ENCODE results near the gene SPIRE1. TPM values are rescaled to one million over a fixed set of nuclear protein-coding genes. Genes with fewer than 3 reads are reported as not detected.
A peak's percentile ranks its signal among the peaks of the same experiment; 100 is the strongest.

Gene SPIRE1
- total RNA-seq, 1 experiment from 2014 or later: 9.5 TPM

- Mint-ChIP-seq H3K27me3 (ENCODE audit: insufficient read depth, unreplicated experiment) (no peaks in the 10 kb centered on the region), H3K36me3 (ENCODE audit: insufficient read depth, unreplicated experiment) (no peaks in the 10 kb centered on the region), H3K9me3 (ENCODE audit: unreplicated experiment) (no peaks in the 10 kb centered on the region), H3K27ac (ENCODE audit: unreplicated experiment) (peak overlapping the region; percentile 62), H3K4me1 (ENCODE audit: low read depth, unreplicated experiment) (peaks cover 13% of the 10 kb centered on the region), H3K4me3 (ENCODE audit: unreplicated experiment) (no peak overlapping the region)
- no peaks in the 10 kb centered on the region for H3K27me3 ChIP-seq (replicated peaks; ENCODE audit: control insufficient read depth, insufficient read depth, low read length)
- intact Hi-C loops (cut with micrococcal nuclease; ENCODE audit: unreplicated experiment): no loop called here
- DNase-seq: no peak
- ChIA-PET CTCF (no interaction called here), POLR2A (no interaction called here)
- H3K4me3 ChIP-seq (ENCODE audit: low read depth, low read length): no peak overlapping the region
- no peak for TF ChIP-seq CTCF (IDR thresholded peaks at IDR 0.05; ENCODE audit: insufficient read depth in 1 of 2, low read depth in 1 of 2, low read length in 1 of 2, severe bottlenecking in 1 of 2, unreplicated experiment in 1 of 2)
- H3K36me3 ChIP-seq (ENCODE audit: control insufficient read depth, insufficient read depth, low read length): no peaks in the 10 kb centered on the region
- 0 out of 2 replicates have a peak, but pooled peaks cover 4% of the 10 kb centered on the region for H3K4me1 ChIP-seq
- H3K9me3 ChIP-seq: no peaks in the 10 kb centered on the region
- no TSS peak for BruUV-seq (replicated peaks)
Measured at GRCh38 chr18:12461326-12461725, 196.6 kb downstream of the SPIRE1 start.

- Mint-ChIP-seq H3K4me1 (ENCODE audit: low read depth, unreplicated experiment) (peaks cover 13% of the 10 kb centered on the region), H3K27me3 (ENCODE audit: insufficient read depth, unreplicated experiment) (no peaks in the 10 kb centered on the region), H3K9me3 (ENCODE audit: unreplicated experiment) (no peaks in the 10 kb centered on the region), H3K27ac (ENCODE audit: unreplicated experiment) (peak overlapping the region; percentile 62), H3K36me3 (ENCODE audit: insufficient read depth, unreplicated experiment) (no peaks in the 10 kb centered on the region), H3K4me3 (ENCODE audit: unreplicated experiment) (no peak overlapping the region)
- H3K4me1 ChIP-seq: 0 out of 2 replicates have a peak, but pooled peaks cover 4% of the 10 kb centered on the region
- CTCF ChIA-PET: no interaction called here
- H3K4me3 ChIP-seq (ENCODE audit: low read depth, low read length): no peak overlapping the region
- no TSS peak for BruUV-seq (replicated peaks)
- H3K27me3 ChIP-seq (replicated peaks; ENCODE audit: control insufficient read depth, insufficient read depth, low read length): no peaks in the 10 kb centered on the region
- no peaks in the 10 kb centered on the region for H3K36me3 ChIP-seq (ENCODE audit: control insufficient read depth, insufficient read depth, low read length)
- POLR2A ChIA-PET: no interaction called here
- H3K9me3 ChIP-seq: no peaks in the 10 kb centered on the region
- intact Hi-C loops (cut with micrococcal nuclease; ENCODE audit: unreplicated experiment): no loop called here
- DNase-seq: peak; percentile 10 to 53
- no peak for TF ChIP-seq CTCF (IDR thresholded peaks at IDR 0.05; ENCODE audit: insufficient read depth in 1 of 2, low read depth in 1 of 2, low read length in 1 of 2, severe bottlenecking in 1 of 2, unreplicated experiment in 1 of 2)
Measured at GRCh38 chr18:12460874-12461273, 197.0 kb downstream of the SPIRE1 start.

GRCh38 chr18:12458771-12459170 lies 199.1 kb downstream of the SPIRE1 start:
- BruUV-seq (replicated peaks): no TSS peak
- Histone ChIP-seq H3K27me3 (replicated peaks; ENCODE audit: control insufficient read depth, insufficient read depth, low read length) (no peaks in the 10 kb centered on the region), H3K36me3 (ENCODE audit: control insufficient read depth, insufficient read depth, low read length) (no peaks in the 10 kb centered on the region), H3K4me1 (0 out of 2 replicates have a peak, but pooled peaks cover 4% of the 10 kb centered on the region), H3K9me3 (no peaks in the 10 kb centered on the region), H3K4me3 (ENCODE audit: low read depth, low read length) (no peak overlapping the region)
- POLR2A ChIA-PET: no interaction called here
- Mint-ChIP-seq H3K9me3 (ENCODE audit: unreplicated experiment) (no peaks in the 10 kb centered on the region), H3K27me3 (ENCODE audit: insufficient read depth, unreplicated experiment) (no peaks in the 10 kb centered on the region), H3K27ac (ENCODE audit: unreplicated experiment) (no peak overlapping the region), H3K36me3 (ENCODE audit: insufficient read depth, unreplicated experiment) (no peaks in the 10 kb centered on the region), H3K4me3 (ENCODE audit: unreplicated experiment) (no peak overlapping the region), H3K4me1 (ENCODE audit: low read depth, unreplicated experiment) (peaks cover 13% of the 10 kb centered on the region)
- DNase-seq: no peak
- TF ChIP-seq CTCF (IDR thresholded peaks at IDR 0.05; ENCODE audit: insufficient read depth in 1 of 2, low read depth in 1 of 2, low read length in 1 of 2, severe bottlenecking in 1 of 2, unreplicated experiment in 1 of 2): no peak
- CTCF ChIA-PET: interaction anchor here (0.5 kb wide), 1 partner anchor 233 kb away, joined by 4 read pairs; no protein-coding TSS in a partner anchor
- intact Hi-C loops (cut with micrococcal nuclease; ENCODE audit: unreplicated experiment): no loop called here
